Measurements from ENCODE around the gene IL11RA. TPM values are rescaled to one million over a fixed set of nuclear protein-coding genes. Genes with fewer than 3 reads are reported as not detected.

Gene IL11RA
- total RNA-seq, 1 donor from 2014 or later, result 112 TPM

- TF ChIP-seq, protein P1, sequence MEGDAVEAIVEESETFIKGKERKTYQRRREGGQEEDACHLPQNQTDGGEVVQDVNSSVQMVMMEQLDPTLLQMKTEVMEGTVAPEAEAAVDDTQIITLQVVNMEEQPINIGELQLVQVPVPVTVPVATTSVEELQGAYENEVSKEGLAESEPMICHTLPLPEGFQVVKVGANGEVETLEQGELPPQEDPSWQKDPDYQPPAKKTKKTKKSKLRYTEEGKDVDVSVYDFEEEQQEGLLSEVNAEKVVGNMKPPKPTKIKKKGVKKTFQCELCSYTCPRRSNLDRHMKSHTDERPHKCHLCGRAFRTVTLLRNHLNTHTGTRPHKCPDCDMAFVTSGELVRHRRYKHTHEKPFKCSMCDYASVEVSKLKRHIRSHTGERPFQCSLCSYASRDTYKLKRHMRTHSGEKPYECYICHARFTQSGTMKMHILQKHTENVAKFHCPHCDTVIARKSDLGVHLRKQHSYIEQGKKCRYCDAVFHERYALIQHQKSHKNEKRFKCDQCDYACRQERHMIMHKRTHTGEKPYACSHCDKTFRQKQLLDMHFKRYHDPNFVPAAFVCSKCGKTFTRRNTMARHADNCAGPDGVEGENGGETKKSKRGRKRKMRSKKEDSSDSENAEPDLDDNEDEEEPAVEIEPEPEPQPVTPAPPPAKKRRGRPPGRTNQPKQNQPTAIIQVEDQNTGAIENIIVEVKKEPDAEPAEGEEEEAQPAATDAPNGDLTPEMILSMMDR (IDR thresholded peaks at IDR 0.05; ENCODE audit: unreplicated experiment), result no peak
- Mint-ChIP-seq H3K36me3 (peaks cover 14% of the 10 kb centered on the region), H3K27me3 (ENCODE audit: low read depth) (no peaks in the 10 kb centered on the region)
Measured at GRCh38 chr9:34656992-34657391, 5.0 kb downstream of the IL11RA start.

DNA sequence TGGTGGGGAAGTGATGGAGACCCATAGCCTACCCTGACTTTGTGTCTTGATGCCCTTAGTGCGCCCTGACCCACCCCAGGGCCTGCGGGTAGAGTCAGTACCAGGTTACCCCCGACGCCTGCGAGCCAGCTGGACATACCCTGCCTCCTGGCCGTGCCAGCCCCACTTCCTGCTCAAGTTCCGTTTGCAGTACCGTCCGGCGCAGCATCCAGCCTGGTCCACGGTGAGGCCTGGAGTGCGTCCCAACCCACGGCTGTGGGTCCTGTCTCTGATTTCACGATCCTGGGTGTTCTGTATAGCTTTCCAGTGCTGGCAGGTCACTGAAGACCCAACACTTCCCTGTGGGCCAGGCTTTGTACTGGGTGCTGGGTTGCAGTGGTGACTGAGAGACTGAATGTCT, 6.5 kb downstream of the IL11RA start:
- H3K27me3 Mint-ChIP-seq (ENCODE audit: low read depth), result no peaks in the 10 kb centered on the region
- H3K4me3 Mint-ChIP-seq, result no peak overlapping the region
- H3K4me1 Mint-ChIP-seq, result peaks cover 21% of the 10 kb centered on the region
- peak overlapping the region; percentile 50 for H3K27ac Mint-ChIP-seq
- no peaks in the 10 kb centered on the region for H3K9me3 Mint-ChIP-seq
- no peak for DNase-seq (ENCODE audit: low spot score in 2 of 2, unreplicated experiment in 2 of 2)
- TF ChIP-seq, protein P1 (IDR thresholded peaks at IDR 0.05; ENCODE audit: unreplicated experiment), result no peak
- H3K36me3 Mint-ChIP-seq, result peaks cover 14% of the 10 kb centered on the region

More at GRCh38 chr9:34656992-34657391, 5.0 kb downstream of the IL11RA start:
- H3K4me3 Mint-ChIP-seq, result no peak overlapping the region
- H3K9me3 Mint-ChIP-seq, result no peaks in the 10 kb centered on the region
- H3K27ac Mint-ChIP-seq, result no peak overlapping the region
- no peak for DNase-seq (ENCODE audit: low spot score in 2 of 2, unreplicated experiment in 2 of 2)
- peaks cover 36% of the 10 kb centered on the region for H3K4me1 Mint-ChIP-seq

GRCh38 chr9:34659592-34660253, 7.7 kb downstream of the IL11RA start:
- Mint-ChIP-seq H3K4me1 (peaks cover 18% of the 10 kb centered on the region), H3K4me3 (no peak overlapping the region), H3K27me3 (ENCODE audit: low read depth) (no peaks in the 10 kb centered on the region), H3K9me3 (no peaks in the 10 kb centered on the region), H3K36me3 (peaks cover 14% of the 10 kb centered on the region), H3K27ac (no peak overlapping the region)
- TF ChIP-seq, protein P1 (IDR thresholded peaks at IDR 0.05; ENCODE audit: unreplicated experiment), result no peak
- DNase-seq (ENCODE audit: low spot score in 2 of 2, unreplicated experiment in 2 of 2), result no peak

DNA sequence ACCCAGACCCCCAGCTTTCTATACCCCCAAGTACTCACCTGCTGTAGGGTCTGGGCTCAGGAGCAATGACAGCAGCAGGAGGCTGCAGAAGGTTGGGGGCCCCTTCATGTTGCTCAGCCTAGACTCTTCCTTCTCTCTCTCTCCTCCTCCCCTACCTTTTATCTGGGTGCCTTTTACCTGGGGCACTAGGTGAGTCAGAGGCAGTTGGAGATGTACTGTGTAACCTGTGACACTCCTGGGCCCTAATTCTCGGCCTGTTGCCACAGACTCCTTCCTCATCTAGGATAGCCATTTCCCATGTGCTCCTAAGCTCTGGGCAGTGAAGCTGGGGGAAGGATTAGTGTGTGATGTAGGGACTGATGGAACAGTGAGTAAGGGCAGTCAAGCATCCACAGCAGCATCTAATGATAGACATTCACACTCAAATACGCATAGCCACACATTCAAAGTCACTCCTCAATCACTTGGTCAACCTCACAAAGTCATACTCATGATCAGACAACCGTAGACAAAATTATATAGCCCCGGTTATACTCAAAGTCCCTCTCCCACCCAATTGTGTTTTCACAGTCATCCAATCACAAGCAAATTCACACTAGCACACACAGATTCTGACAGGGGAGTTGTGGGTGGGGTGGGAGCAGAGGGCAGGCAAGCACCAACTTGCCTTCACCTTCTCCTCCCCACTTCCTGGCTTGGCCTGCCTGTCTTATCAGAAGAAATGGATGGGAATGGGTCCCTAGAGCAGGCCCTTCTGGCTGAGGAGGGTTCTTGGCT, 10.7 kb downstream of the IL11RA start, which contains the start of gene CCL27:
Gene CCL27, minus strand, starts transcription at position 132 of the 777 bp plus-strand sequence. Its CDS starts 24 bp downstream, at position 108.
- TF ChIP-seq, protein P1 (IDR thresholded peaks at IDR 0.05; ENCODE audit: unreplicated experiment), result no peak
- H3K27me3 Mint-ChIP-seq (ENCODE audit: low read depth), result no peaks in the 10 kb centered on the region
- no peak for DNase-seq (ENCODE audit: low spot score in 2 of 2, unreplicated experiment in 2 of 2)
- H3K4me3 Mint-ChIP-seq, result no peak within 1 kb of the TSS
- no peaks in the 10 kb centered on the region for H3K9me3 Mint-ChIP-seq
- no peak within 1 kb of the TSS for H3K27ac Mint-ChIP-seq
- peaks cover 14% of the 10 kb centered on the region for H3K36me3 Mint-ChIP-seq
- H3K4me1 Mint-ChIP-seq, result peaks cover 11% of the 10 kb centered on the region

GRCh38 chr9:34663303-34663605, 11.3 kb downstream of the IL11RA start:
- TF ChIP-seq, protein P1 (IDR thresholded peaks at IDR 0.05; ENCODE audit: unreplicated experiment), result no peak
- DNase-seq (ENCODE audit: low spot score in 2 of 2, unreplicated experiment in 2 of 2), result no peak
- no peak overlapping the region for H3K4me3 Mint-ChIP-seq
- H3K4me1 Mint-ChIP-seq, result peaks cover 11% of the 10 kb centered on the region
- H3K36me3 Mint-ChIP-seq, result peaks cover 16% of the 10 kb centered on the region
- H3K9me3 Mint-ChIP-seq, result no peaks in the 10 kb centered on the region
- no peaks in the 10 kb centered on the region for H3K27me3 Mint-ChIP-seq (ENCODE audit: low read depth)
- H3K27ac Mint-ChIP-seq, result no peak overlapping the region
